ENCODE results near the gene KRTAP9-4. TPM values are rescaled to one million over a fixed set of nuclear protein-coding genes. Genes with fewer than 3 reads are reported as not detected.
"Not testable (repeated sequence)": the region's sequence is repeated elsewhere in the genome, so short reads cannot be mapped to it uniquely, and the experiment has no call there.

KRTAP9-4 gene
- total RNA-seq, 1 experiment from 2014 or later: not detected

DNA sequence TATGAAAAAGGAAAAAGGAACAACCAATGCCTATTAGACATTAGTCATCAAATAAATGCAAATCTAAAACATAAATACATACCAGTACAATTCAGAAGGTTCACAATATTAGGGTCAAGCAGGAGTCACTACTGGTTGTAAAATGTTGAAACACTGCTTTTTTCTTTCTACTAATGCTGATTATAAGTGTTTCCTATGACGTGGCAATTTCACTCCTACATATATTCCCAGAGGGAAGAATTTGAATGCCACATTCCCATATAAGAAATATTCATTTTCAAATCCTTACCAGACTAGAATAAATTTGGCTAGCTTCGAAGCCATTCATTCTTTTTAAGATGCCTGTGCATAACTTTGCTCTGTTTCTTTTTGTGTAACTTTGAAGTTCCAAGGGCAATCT, 25.7 kb upstream of the KRTAP9-4 start:
- peaks cover 4% of the 10 kb centered on the region for H3K9me3 Mint-ChIP-seq (ENCODE audit: low read depth, unreplicated experiment)
- no peaks in the 10 kb centered on the region for H3K27me3 Mint-ChIP-seq (ENCODE audit: unreplicated experiment)
- no peak overlapping the region for H3K4me3 Mint-ChIP-seq (ENCODE audit: low read depth, unreplicated experiment)
- no TSS peak for BruUV-seq (replicated peaks)
- no peaks in the 10 kb centered on the region for H3K4me1 Mint-ChIP-seq (ENCODE audit: low read depth, unreplicated experiment)
- CTCF ChIA-PET: no interaction called here
- no peaks in the 10 kb centered on the region for H3K36me3 Mint-ChIP-seq (ENCODE audit: insufficient read depth, unreplicated experiment)
- intact Hi-C loops (cut with micrococcal nuclease; ENCODE audit: unreplicated experiment): no loop called here
- no peak for DNase-seq
- no peak overlapping the region for H3K27ac Mint-ChIP-seq (ENCODE audit: unreplicated experiment)
- TF ChIP-seq, protein P1, sequence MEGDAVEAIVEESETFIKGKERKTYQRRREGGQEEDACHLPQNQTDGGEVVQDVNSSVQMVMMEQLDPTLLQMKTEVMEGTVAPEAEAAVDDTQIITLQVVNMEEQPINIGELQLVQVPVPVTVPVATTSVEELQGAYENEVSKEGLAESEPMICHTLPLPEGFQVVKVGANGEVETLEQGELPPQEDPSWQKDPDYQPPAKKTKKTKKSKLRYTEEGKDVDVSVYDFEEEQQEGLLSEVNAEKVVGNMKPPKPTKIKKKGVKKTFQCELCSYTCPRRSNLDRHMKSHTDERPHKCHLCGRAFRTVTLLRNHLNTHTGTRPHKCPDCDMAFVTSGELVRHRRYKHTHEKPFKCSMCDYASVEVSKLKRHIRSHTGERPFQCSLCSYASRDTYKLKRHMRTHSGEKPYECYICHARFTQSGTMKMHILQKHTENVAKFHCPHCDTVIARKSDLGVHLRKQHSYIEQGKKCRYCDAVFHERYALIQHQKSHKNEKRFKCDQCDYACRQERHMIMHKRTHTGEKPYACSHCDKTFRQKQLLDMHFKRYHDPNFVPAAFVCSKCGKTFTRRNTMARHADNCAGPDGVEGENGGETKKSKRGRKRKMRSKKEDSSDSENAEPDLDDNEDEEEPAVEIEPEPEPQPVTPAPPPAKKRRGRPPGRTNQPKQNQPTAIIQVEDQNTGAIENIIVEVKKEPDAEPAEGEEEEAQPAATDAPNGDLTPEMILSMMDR (IDR thresholded peaks at IDR 0.05; ENCODE audit: unreplicated experiment): no peak

DNA sequence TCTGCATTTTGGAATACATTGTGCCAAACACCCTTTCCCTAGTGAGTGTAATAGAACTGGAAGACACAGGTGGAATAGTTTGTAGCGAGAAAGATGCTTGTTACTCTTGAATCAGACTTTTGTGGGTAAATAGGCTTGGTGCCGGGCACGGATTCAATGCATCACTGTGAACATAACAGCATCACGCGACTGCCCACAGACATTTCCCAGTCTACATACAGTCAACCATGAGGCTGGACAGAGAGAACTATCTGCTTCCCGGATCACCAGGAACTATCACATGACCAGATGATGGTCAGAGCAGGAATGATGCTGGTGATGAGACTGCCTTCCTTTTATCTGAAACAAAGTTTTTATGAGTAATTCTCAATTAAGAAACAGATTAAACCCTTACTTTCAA, 23.4 kb upstream of the KRTAP9-4 start:
- CTCF ChIA-PET: no interaction called here
- Mint-ChIP-seq H3K4me3 (ENCODE audit: low read depth, unreplicated experiment) (no peak overlapping the region), H3K27ac (ENCODE audit: unreplicated experiment) (no peak overlapping the region), H3K36me3 (ENCODE audit: insufficient read depth, unreplicated experiment) (no peaks in the 10 kb centered on the region), H3K27me3 (ENCODE audit: unreplicated experiment) (no peaks in the 10 kb centered on the region), H3K4me1 (ENCODE audit: low read depth, unreplicated experiment) (no peaks in the 10 kb centered on the region), H3K9me3 (ENCODE audit: low read depth, unreplicated experiment) (no peaks in the 10 kb centered on the region)
- intact Hi-C loops (cut with micrococcal nuclease; ENCODE audit: unreplicated experiment): no loop called here
- TF ChIP-seq, protein P1 (IDR thresholded peaks at IDR 0.05; ENCODE audit: unreplicated experiment): no peak
- DNase-seq: no peak
- BruUV-seq (replicated peaks): no TSS peak

DNA sequence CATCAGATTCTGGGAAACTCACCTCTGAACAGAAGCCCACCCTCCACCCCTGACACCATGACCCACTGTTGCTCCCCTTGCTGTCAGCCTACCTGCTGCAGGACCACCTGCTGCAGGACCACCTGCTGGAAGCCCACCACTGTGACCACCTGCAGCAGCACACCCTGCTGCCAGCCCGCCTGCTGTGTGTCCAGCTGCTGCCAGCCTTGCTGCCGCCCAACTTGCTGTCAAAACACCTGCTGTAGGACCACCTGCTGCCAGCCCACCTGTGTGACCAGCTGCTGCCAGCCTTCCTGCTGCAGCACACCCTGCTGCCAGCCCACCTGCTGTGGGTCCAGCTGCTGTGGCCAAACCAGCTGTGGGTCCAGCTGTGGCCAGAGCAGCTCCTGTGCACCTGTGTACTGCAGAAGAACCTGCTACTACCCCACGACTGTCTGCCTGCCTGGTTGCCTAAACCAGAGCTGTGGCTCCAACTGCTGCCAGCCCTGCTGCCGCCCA, 22.8 kb upstream of the KRTAP9-4 start, which contains the start of gene KRTAP9-2:
Gene KRTAP9-2 (plus strand): TSS at position 51 of the 498 bp plus-strand sequence. CDS start 7 bp downstream, at position 58.
- BruUV-seq (replicated peaks); intact Hi-C loops (cut with micrococcal nuclease; ENCODE audit: unreplicated experiment); H3K4me3 Mint-ChIP-seq (ENCODE audit: low read depth, unreplicated experiment); H3K9me3 Mint-ChIP-seq (ENCODE audit: low read depth, unreplicated experiment); H3K27me3 Mint-ChIP-seq (ENCODE audit: unreplicated experiment); H3K36me3 Mint-ChIP-seq (ENCODE audit: insufficient read depth, unreplicated experiment); H3K4me1 Mint-ChIP-seq (ENCODE audit: low read depth, unreplicated experiment); DNase-seq; CTCF ChIA-PET; H3K27ac Mint-ChIP-seq (ENCODE audit: unreplicated experiment): not testable (repeated sequence)

DNA sequence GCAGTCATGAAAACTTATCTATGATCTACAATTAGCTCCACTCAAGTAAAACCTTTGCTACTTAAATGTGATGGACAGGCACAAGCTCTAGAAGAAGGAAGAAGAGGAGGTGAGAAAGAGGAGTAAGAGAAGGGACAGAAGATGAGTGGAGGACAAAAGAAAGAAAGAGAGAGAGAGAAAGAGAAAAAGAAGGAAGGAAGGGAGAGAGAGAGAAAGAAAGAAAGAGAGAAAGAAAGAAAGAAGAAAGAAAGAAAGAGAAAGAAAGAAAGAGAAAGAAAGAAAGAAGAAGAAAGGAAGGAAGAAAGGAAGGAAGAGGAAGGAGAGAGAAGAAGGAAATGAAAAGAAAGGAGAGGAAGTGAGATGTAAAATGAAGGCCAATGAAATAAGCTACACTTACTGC, 19.4 kb upstream of the KRTAP9-4 start:
- no peak overlapping the region for H3K4me3 Mint-ChIP-seq (ENCODE audit: low read depth, unreplicated experiment)
- intact Hi-C loops (cut with micrococcal nuclease; ENCODE audit: unreplicated experiment): no loop called here
- no peaks in the 10 kb centered on the region for H3K36me3 Mint-ChIP-seq (ENCODE audit: insufficient read depth, unreplicated experiment)
- no peaks in the 10 kb centered on the region for H3K4me1 Mint-ChIP-seq (ENCODE audit: low read depth, unreplicated experiment)
- no peaks in the 10 kb centered on the region for H3K27me3 Mint-ChIP-seq (ENCODE audit: unreplicated experiment)
- H3K27ac Mint-ChIP-seq (ENCODE audit: unreplicated experiment): no peak overlapping the region
- CTCF ChIA-PET: interaction anchor here (0.6 to 0.7 kb wide), 2 partner anchors 51 to 965 kb away, joined by 3 read pairs; no protein-coding TSS in a partner anchor
- DNase-seq: no peak
- TF ChIP-seq, protein P1 (IDR thresholded peaks at IDR 0.05; ENCODE audit: unreplicated experiment): no peak
- BruUV-seq (replicated peaks): no TSS peak
- no peaks in the 10 kb centered on the region for H3K9me3 Mint-ChIP-seq (ENCODE audit: low read depth, unreplicated experiment)

DNA sequence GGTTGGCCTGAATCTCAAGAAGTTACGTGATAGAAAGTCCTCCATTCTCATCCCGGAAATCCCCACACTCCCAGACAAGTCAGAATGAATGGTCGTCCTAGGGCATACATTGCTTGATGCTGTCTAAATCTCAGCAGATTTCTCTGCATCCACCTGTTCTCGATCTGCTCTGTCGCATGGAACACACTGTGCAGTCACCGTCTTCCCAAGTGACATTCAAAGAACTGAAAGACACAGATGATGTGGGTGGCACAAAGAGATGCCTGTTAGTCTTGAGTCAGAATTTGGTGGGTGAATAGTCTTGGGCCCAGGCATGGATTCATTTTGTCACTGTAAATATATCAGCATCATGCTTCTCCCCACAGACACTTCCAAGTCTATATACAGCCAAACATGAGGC, 17.8 kb upstream of the KRTAP9-4 start:
- no peak overlapping the region for H3K4me3 Mint-ChIP-seq (ENCODE audit: low read depth, unreplicated experiment)
- intact Hi-C loops (cut with micrococcal nuclease; ENCODE audit: unreplicated experiment): no loop called here
- H3K9me3 Mint-ChIP-seq (ENCODE audit: low read depth, unreplicated experiment): no peaks in the 10 kb centered on the region
- H3K27me3 Mint-ChIP-seq (ENCODE audit: unreplicated experiment): no peaks in the 10 kb centered on the region
- no peak overlapping the region for H3K27ac Mint-ChIP-seq (ENCODE audit: unreplicated experiment)
- no peaks in the 10 kb centered on the region for H3K4me1 Mint-ChIP-seq (ENCODE audit: low read depth, unreplicated experiment)
- no peaks in the 10 kb centered on the region for H3K36me3 Mint-ChIP-seq (ENCODE audit: insufficient read depth, unreplicated experiment)
- CTCF ChIA-PET: no interaction called here
- TF ChIP-seq, protein P1 (IDR thresholded peaks at IDR 0.05; ENCODE audit: unreplicated experiment): no peak
- no TSS peak for BruUV-seq (replicated peaks)
- no peak for DNase-seq

DNA sequence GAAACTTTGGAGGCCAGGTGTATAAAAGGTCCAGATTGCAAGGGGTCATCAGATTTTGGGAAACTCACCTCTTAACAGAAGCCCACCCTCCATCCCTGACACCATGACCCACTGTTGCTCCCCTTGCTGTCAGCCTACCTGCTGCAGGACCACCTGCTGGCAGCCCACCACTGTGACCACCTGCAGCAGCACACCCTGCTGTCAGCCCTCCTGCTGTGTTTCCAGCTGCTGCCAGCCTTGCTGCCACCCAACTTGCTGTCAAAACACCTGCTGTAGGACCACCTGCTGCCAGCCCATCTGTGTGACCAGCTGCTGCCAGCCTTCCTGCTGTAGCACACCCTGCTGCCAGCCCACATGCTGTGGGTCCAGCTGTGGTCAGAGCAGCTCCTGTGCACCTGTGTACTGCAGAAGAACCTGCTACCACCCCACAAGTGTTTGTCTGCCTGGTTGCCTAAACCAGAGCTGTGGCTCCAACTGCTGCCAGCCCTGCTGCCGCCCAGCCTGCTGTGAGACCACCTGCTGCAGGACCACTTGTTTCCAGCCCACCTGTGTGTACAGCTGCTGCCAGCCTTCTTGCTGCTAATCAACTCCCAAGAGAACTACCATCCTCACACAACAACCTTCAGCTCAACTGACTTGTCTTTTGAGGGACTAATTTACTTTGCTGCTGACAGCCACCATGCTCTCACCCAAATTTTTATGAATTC, 16.9 kb upstream of the KRTAP9-4 start, which contains the start of gene KRTAP9-3:
Gene KRTAP9-3 (plus strand): TSS at position 51 of the 707 bp plus-strand sequence. CDS start 53 bp downstream, at position 104.
- H3K4me1 Mint-ChIP-seq (ENCODE audit: low read depth, unreplicated experiment); H3K27me3 Mint-ChIP-seq (ENCODE audit: unreplicated experiment); H3K27ac Mint-ChIP-seq (ENCODE audit: unreplicated experiment); CTCF ChIA-PET; DNase-seq; intact Hi-C loops (cut with micrococcal nuclease; ENCODE audit: unreplicated experiment); H3K36me3 Mint-ChIP-seq (ENCODE audit: insufficient read depth, unreplicated experiment); H3K4me3 Mint-ChIP-seq (ENCODE audit: low read depth, unreplicated experiment); BruUV-seq (replicated peaks); H3K9me3 Mint-ChIP-seq (ENCODE audit: low read depth, unreplicated experiment): not testable (repeated sequence)

DNA sequence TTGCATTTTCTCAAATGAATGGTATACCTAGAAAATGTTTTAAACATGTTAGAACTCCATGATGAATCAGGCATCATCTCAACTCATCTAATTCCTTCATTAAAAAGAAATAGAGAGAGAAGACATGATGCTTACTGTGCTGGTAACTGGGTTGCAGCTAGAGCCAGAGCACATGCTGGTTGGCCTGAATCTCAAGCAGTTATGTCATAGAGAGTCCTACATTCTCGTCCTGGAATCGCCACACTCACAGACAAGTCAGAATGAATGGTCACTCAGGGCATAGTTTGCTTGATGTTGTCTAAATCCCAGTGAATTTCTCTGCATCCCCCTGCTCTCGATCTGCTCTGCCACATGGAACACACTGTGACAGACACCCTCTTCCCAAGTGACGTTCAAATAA, 12.4 kb upstream of the KRTAP9-4 start:
- H3K9me3 Mint-ChIP-seq (ENCODE audit: low read depth, unreplicated experiment); DNase-seq; H3K27me3 Mint-ChIP-seq (ENCODE audit: unreplicated experiment); intact Hi-C loops (cut with micrococcal nuclease; ENCODE audit: unreplicated experiment); H3K27ac Mint-ChIP-seq (ENCODE audit: unreplicated experiment); H3K4me1 Mint-ChIP-seq (ENCODE audit: low read depth, unreplicated experiment); H3K4me3 Mint-ChIP-seq (ENCODE audit: low read depth, unreplicated experiment); BruUV-seq (replicated peaks); H3K36me3 Mint-ChIP-seq (ENCODE audit: insufficient read depth, unreplicated experiment): not testable (repeated sequence)
- CTCF ChIA-PET: interaction anchor here (0.6 kb wide), 1 partner anchor 9 kb away, joined by 4 read pairs; no protein-coding TSS in a partner anchor

All from Calu3 (cell line).